Measurements from ENCODE around the gene PALLD. TPM values are rescaled to one million over a fixed set of nuclear protein-coding genes. Genes with fewer than 3 reads are reported as not detected.
A peak's percentile ranks its signal among the peaks of the same experiment; 100 is the strongest.

Gene PALLD
- total RNA-seq, 1 donor from 2014 or later: 45.6 TPM

DNA sequence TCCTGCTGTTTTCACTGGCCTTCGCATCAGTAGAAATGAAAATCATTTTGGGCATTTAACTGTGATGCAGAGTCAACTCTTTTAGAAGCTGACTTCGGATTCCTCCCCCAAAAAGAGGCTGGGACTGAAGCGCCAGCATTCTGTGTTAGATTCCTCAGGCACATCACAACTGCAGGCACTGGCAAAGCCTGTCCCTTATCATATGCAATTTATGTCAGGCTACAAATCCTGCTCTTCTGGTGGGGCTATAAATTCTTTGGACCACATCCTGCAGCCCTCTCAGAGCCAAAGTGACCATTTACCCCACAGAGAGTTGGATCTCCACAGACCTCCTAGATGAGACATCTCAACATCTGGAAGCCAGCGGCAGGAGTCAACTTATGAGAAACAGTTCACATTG is 374.8 kb downstream of the PALLD start:
- H3K4me3 ChIP-seq (ENCODE audit: low read depth, low read length): no peak overlapping the region
- TF ChIP-seq, protein P1, sequence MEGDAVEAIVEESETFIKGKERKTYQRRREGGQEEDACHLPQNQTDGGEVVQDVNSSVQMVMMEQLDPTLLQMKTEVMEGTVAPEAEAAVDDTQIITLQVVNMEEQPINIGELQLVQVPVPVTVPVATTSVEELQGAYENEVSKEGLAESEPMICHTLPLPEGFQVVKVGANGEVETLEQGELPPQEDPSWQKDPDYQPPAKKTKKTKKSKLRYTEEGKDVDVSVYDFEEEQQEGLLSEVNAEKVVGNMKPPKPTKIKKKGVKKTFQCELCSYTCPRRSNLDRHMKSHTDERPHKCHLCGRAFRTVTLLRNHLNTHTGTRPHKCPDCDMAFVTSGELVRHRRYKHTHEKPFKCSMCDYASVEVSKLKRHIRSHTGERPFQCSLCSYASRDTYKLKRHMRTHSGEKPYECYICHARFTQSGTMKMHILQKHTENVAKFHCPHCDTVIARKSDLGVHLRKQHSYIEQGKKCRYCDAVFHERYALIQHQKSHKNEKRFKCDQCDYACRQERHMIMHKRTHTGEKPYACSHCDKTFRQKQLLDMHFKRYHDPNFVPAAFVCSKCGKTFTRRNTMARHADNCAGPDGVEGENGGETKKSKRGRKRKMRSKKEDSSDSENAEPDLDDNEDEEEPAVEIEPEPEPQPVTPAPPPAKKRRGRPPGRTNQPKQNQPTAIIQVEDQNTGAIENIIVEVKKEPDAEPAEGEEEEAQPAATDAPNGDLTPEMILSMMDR (conservative IDR thresholded peaks at IDR 0.05; ENCODE audit: low read depth, low read length): no peak
- no peak for DNase-seq (ENCODE audit: low read depth)

DNA sequence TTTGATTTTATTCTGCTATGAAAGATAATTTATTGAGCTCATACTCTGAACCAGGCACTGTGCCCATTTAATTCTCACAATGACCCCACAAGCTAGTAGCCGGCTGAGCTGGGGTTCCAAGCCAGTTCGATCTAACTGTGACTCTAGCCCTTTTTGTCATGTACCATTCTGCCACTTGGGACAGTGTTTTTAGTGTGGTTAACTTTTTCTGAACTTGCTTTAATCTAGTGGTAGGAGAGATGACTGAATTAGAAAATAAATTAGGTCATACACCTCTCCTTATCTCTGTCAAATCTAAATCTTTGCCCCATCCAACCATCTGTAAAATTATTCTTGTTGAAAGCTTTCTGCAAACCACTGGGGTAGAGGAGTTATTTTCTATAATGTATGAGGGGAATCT is 377.2 kb downstream of the PALLD start:
- DNase-seq (ENCODE audit: low read depth): no peak
- no peak overlapping the region for H3K4me3 ChIP-seq (ENCODE audit: low read depth, low read length)
- TF ChIP-seq, protein P1 (conservative IDR thresholded peaks at IDR 0.05; ENCODE audit: low read depth, low read length): no peak

DNA sequence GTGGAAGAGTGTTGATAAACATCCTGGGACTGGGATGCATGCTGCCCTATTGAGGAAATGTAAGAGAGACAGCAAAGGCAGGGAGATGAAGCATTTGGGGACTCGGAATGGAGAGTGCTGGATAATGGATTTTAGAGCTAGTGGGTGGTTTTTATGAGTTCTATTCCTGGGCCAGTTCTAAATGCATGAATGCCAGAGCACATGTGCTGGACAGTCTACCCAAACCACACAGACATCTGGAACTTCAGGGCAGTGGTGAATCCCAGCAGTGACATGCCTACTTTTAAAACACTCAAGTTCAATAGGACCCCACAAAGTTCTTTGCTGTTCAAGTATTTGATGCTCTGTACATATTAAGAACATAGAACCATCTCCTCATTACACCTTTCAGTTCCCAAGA is 379.3 kb downstream of the PALLD start:
- TF ChIP-seq, protein P1 (conservative IDR thresholded peaks at IDR 0.05; ENCODE audit: low read depth, low read length): no peak

DNA sequence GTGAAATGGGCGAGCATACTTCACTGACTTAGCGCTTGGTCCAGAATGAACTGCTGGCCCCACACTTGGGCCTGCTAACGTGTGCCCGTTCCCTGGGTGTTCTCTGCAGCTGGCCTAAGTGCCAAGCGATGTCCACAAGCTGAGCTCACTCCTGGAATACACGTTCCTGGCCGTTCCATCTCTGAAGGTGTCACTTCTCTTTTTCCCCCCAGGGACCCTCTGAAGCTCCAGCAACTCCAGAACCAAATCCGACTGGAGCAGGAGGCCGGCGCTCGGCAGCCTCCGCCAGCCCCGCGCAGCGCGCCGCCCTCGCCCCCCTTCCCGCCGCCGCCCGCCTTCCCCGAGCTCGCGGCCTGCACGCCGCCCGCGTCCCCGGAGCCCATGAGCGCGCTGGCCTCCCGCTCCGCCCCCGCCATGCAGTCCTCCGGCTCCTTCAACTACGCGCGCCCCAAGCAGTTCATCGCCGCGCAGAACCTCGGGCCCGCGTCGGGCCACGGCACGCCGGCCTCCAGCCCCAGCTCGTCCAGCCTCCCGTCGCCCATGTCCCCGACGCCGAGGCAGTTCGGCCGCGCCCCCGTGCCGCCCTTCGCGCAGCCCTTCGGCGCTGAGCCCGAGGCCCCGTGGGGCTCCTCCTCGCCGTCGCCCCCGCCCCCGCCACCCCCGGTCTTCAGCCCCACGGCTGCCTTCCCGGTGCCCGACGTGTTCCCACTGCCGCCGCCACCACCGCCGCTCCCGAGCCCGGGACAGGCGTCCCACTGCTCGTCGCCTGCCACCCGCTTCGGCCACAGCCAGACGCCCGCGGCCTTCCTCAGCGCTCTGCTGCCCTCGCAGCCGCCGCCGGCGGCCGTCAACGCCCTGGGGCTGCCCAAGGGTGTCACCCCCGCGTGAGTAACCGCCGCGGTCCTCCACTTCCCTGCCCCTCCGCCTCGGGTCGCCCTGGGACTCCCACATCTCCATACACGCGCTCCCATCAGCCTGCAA is 380.9 kb downstream of the PALLD start:
- peak overlapping the region; percentile 54 for H3K4me3 ChIP-seq (ENCODE audit: low read depth, low read length)
- no peak for DNase-seq (ENCODE audit: low read depth)
- TF ChIP-seq, protein P1 (conservative IDR thresholded peaks at IDR 0.05; ENCODE audit: low read depth, low read length): no peak

More for the DNA sequence above, 379.3 kb downstream of the PALLD start:
- no peak overlapping the region for H3K4me3 ChIP-seq (ENCODE audit: low read depth, low read length)
- no peak for DNase-seq (ENCODE audit: low read depth)

DNA sequence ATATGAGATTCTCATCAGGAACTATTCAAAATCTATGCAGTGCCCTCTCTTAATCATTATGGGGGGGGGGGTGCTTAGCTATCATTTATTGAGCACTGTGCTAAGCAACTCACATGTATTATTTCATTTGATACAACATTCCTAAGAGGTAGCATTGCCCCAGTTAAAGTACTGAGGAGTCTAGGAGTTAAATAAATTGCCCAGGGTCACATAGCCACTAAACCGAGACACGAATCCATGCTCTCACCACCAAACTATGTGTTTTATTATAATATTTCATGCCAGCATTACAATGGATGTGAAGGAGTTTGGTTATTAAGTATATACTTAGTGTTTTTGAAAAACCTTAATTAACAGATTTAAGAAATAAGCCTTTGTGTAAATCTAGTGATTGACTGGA is 381.8 kb downstream of the PALLD start:
- H3K4me3 ChIP-seq (ENCODE audit: low read depth, low read length): peak overlapping the region; percentile 54
- DNase-seq (ENCODE audit: low read depth): no peak
- TF ChIP-seq, protein P1 (conservative IDR thresholded peaks at IDR 0.05; ENCODE audit: low read depth, low read length): no peak

DNA sequence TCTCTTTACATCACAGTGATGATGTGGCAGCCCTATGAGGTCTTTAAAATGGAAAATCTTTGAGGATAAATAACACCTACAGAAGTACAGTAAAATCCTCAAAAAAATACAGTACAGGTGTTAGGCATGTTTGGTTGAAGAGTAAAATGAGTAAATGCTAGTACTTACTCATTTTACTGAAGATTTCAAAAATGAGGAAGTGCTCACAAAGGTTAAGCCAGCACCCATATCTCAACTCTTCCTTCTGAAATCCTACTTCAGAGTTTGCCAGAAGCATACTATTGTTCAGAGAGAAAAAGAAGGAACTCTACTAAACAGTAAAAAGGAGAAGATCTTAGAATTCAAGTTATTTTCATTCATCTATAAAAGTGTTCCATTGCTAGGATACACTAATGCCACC is 382.3 kb downstream of the PALLD start:
- H3K4me3 ChIP-seq (ENCODE audit: low read depth, low read length): no peak overlapping the region
- DNase-seq (ENCODE audit: low read depth): no peak
- TF ChIP-seq, protein P1 (conservative IDR thresholded peaks at IDR 0.05; ENCODE audit: low read depth, low read length): no peak

Data from epithelial cell of proximal tubule (primary cell).